ENCODE results near the gene SHC4.
"Not testable (repeated sequence)": the region's sequence is repeated elsewhere in the genome, so short reads cannot be mapped to it uniquely, and the experiment has no call there.

SHC4 gene

DNA sequence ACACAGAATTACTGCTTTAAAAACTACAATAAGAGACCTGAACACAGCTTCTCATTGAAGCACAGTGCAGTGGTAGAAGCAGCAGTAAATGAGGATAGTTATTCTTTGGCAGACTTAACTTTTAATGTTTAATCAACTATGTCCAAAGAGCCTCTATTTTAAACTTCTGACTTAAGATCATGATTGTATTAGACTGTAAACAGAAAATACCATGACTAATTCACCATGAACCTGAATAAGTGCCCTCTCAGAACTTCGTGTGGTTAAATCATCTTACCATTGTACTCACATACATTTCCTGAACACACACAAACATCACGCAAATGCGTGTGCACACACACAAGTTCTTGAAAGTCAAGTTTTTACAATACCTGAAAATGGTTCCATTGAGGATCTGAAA, 166.8 kb downstream of the SHC4 start:
- Histone ChIP-seq H3K27ac (peak overlapping the region; percentile 48), H3K27me3 (replicated peaks) (no peaks in the 10 kb centered on the region), H3K36me3 (replicated peaks) (peaks cover 3% of the 10 kb centered on the region), H3K4me3 (ENCODE audit: low read depth, low read length) (no peak overlapping the region)
- DNase-seq, result no peak
- in situ Hi-C loops (cut with HindIII; ENCODE audit: low pct_ligation_motif_present, low sequenced_read_pairs), result no loop called here
- no peak for TF ChIP-seq CTCF (IDR thresholded peaks at IDR 0.05; ENCODE audit: low read depth, low read length, missing control alignments)

DNA sequence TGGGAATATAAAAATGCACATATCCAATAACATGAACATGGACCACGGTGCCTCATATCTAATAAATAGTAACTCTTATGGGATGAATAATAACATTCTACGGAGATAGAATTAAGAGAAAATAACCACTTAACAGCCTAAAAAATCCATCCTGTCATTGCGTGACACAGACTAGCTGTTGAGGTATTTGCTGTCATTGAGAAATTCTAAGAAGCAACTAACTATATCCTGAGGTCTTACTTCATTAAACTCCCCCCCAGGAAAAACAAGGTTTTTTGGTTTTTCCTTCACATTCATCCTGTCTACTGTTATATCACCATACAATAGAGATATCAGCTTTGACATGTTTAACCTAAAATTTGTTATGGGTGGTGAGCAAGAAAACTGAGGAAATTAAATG, 167.2 kb downstream of the SHC4 start:
- in situ Hi-C loops (cut with HindIII; ENCODE audit: low pct_ligation_motif_present, low sequenced_read_pairs), result no loop called here
- H3K36me3 ChIP-seq (replicated peaks), result peaks cover 3% of the 10 kb centered on the region
- no peak for DNase-seq
- no peak for TF ChIP-seq CTCF (IDR thresholded peaks at IDR 0.05; ENCODE audit: low read depth, low read length, missing control alignments)
- no peaks in the 10 kb centered on the region for H3K27me3 ChIP-seq (replicated peaks)
- no peak overlapping the region for H3K4me3 ChIP-seq (ENCODE audit: low read depth, low read length)
- peak overlapping the region; percentile 48 for H3K27ac ChIP-seq

- in situ Hi-C loops (cut with HindIII; ENCODE audit: low pct_ligation_motif_present, low sequenced_read_pairs), result no loop called here
- H3K27ac ChIP-seq, result no peak overlapping the region
- no peak overlapping the region for H3K4me3 ChIP-seq (ENCODE audit: low read depth, low read length)
- no peak for TF ChIP-seq CTCF (IDR thresholded peaks at IDR 0.05; ENCODE audit: low read depth, low read length, missing control alignments)
- no peaks in the 10 kb centered on the region for H3K27me3 ChIP-seq (replicated peaks)
- no peak for DNase-seq
- H3K36me3 ChIP-seq (replicated peaks), result peaks cover 3% of the 10 kb centered on the region
These were observed 167.8 kb downstream of the SHC4 start for GRCh38 chr15:48795901-48796300.

- Histone ChIP-seq H3K27me3 (replicated peaks) (no peaks in the 10 kb centered on the region), H3K36me3 (replicated peaks) (peaks cover 3% of the 10 kb centered on the region), H3K27ac (peak overlapping the region; percentile 46), H3K4me3 (ENCODE audit: low read depth, low read length) (no peak overlapping the region)
- no peak for DNase-seq
- no peak for TF ChIP-seq CTCF (IDR thresholded peaks at IDR 0.05; ENCODE audit: low read depth, low read length, missing control alignments)
- in situ Hi-C loops (cut with HindIII; ENCODE audit: low pct_ligation_motif_present, low sequenced_read_pairs), result no loop called here
These were observed 169.0 kb downstream of the SHC4 start for GRCh38 chr15:48794697-48795134.

DNA sequence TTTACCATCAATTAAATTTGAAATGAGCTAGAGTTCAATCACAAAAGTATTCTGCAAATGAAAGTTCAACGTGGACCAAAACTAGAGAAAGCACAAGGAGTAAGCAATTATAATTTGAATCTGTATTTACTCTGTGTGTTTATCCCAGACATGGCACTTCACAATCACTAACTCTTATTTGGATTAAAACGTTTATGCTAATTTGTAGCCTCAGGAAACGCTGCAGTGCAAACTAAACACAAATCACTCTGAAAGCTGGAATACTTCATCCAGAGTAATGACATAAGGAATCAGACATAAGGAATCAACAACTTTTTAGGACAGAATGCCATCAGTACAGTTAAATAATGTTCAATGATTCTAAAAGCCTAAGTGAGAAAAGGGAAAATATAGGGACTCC, 171.3 kb downstream of the SHC4 start:
- H3K4me3 ChIP-seq (ENCODE audit: low read depth, low read length), result no peak overlapping the region
- no peaks in the 10 kb centered on the region for H3K27me3 ChIP-seq (replicated peaks)
- no peak overlapping the region for H3K27ac ChIP-seq
- DNase-seq, result no peak
- TF ChIP-seq CTCF (IDR thresholded peaks at IDR 0.05; ENCODE audit: low read depth, low read length, missing control alignments), result no peak
- peaks cover 3% of the 10 kb centered on the region for H3K36me3 ChIP-seq (replicated peaks)
- in situ Hi-C loops (cut with HindIII; ENCODE audit: low pct_ligation_motif_present, low sequenced_read_pairs), result no loop called here

DNA sequence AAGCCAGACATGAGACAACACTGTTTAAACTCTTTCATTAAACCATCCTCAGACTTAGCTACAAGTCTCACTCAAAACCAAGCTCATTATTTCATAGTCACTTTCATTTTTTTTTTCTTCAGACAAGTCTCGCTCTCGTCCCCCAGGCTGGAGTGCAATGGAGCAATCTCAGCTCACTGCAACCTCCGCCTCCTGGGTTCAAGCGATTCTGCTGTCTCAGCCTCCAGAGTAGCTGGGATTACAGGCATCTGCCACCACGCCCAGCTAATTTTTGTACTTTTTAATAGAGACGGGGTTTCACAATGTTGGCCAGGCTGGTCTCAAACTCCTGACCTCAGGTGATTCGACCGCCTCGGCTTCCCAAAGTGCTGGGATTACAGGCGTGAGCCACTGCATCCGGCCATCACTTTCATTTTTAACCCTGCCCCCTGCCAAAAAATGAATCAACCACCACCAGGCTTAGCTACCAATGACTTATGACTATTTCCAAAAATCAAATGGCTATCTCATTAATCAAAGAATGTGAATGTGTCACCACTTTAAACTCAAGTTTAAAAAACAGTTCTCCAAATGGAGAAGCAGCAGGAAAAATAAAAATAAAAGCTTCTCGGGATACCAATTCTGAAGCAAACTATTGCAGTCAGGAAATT, 173.1 kb downstream of the SHC4 start:
- H3K27ac ChIP-seq; in situ Hi-C loops (cut with HindIII; ENCODE audit: low pct_ligation_motif_present, low sequenced_read_pairs); H3K27me3 ChIP-seq (replicated peaks); H3K36me3 ChIP-seq (replicated peaks); DNase-seq; H3K4me3 ChIP-seq (ENCODE audit: low read depth, low read length): not testable (repeated sequence)
